Measurements from ENCODE around the gene CAPN5. TPM values are rescaled to one million over a fixed set of nuclear protein-coding genes. Genes with fewer than 3 reads are reported as not detected.

Gene CAPN5
- total RNA-seq, 2 experiments from 2014 or later: 0.99 to 1.0 TPM

DNA sequence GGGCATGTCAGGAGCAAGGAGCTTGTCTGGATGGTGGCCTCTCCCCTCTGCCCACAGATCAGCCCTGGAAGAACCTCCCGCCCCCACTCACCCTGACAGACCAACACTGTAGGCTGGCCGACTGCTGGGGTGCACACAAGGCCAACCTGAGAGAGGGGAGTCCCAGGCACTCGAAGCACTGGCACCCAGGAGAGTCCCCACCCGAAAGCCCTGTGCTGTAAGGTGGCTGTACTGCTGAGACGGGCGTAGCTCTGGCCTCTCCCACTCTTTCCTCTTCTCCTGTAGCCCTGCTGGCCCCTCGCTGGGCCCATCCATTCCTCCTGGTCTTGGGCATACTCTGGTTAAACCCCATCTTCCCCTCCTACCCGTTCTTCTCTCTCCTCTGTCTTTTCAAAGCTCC lies 101.0 kb downstream of the CAPN5 start:
- CTCF ChIA-PET: no interaction called here
- POLR2A ChIA-PET: no interaction called here

- POLR2A ChIA-PET: no interaction called here
Observed at GRCh38 chr11:77170107-77170506, 103.3 kb downstream of the CAPN5 start.

DNA sequence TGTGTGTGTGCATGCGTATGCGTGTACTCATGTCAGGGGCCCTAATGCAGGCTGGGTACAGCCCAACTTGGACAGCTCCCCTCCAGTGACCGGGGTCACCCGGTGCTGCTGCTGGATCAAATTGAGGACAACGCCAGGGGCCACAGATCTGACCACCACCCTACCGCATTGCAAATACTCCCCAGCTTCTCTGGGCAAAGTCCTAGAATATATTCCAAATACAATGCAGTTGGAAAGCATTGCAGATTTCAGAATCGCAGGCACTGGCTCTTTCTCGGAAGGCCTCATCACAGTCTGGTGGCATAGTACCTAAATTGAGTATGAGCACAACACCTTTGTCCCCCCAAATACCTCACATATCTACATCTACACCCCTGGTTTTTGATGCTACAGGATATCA lies 104.5 kb downstream of the CAPN5 start:
- CTCF ChIA-PET: no interaction called here

More at GRCh38 chr11:77170107-77170506, 103.3 kb downstream of the CAPN5 start:
- CTCF ChIA-PET: no interaction called here

DNA sequence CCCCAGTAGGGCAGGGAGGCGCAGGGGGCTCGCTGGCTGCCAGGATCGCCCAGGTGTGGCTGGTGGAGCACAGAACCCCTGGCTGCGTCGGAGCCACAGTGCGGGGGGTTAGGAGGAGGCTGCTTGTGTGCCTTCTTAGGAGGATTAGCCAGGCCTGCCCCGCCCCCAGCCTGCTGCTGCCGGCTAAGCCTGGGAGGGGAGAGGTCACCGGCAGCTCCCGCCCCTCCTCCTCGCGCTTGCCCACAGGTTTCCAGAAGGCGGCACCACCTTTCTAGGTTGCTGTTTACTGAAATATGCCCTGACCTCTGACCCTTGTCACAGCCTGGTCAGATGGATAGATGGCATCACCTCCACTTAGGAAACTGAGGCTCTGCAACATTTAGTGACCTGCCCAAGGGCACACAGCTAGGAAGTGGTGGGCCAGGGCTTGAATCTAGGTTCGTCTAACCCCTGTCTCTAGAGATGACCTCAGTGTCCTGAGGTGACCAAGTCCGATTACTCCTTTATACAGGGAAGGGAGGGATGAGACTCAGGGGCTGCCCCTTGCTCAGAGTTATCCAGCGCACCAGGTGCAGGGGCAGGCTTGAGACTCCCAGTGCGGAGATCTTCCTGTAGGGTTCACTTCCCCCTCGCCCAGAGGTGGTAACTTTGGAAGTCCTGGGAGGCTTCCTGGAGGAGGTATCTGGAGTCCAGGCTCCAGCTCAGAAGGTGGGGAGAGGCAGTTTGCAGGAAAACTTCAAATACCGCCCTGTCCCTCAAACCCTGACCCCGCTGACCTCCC lies 105.3 kb downstream of the CAPN5 start:
- ChIA-PET CTCF (no interaction called here), POLR2A (no interaction called here)

More for the DNA sequence above, 104.5 kb downstream of the CAPN5 start:
- POLR2A ChIA-PET: no interaction called here

- ChIA-PET POLR2A (no interaction called here), CTCF (no interaction called here)
Observed at GRCh38 chr11:77172666-77172982, 105.9 kb downstream of the CAPN5 start.

GRCh38 chr11:77173494-77173893 lies 106.7 kb downstream of the CAPN5 start:
- POLR2A ChIA-PET: no interaction called here
- CTCF ChIA-PET: no interaction called here

GRCh38 chr11:77174559-77174958 lies 107.8 kb downstream of the CAPN5 start:
- ChIA-PET CTCF (no interaction called here), POLR2A (no interaction called here)

DNA sequence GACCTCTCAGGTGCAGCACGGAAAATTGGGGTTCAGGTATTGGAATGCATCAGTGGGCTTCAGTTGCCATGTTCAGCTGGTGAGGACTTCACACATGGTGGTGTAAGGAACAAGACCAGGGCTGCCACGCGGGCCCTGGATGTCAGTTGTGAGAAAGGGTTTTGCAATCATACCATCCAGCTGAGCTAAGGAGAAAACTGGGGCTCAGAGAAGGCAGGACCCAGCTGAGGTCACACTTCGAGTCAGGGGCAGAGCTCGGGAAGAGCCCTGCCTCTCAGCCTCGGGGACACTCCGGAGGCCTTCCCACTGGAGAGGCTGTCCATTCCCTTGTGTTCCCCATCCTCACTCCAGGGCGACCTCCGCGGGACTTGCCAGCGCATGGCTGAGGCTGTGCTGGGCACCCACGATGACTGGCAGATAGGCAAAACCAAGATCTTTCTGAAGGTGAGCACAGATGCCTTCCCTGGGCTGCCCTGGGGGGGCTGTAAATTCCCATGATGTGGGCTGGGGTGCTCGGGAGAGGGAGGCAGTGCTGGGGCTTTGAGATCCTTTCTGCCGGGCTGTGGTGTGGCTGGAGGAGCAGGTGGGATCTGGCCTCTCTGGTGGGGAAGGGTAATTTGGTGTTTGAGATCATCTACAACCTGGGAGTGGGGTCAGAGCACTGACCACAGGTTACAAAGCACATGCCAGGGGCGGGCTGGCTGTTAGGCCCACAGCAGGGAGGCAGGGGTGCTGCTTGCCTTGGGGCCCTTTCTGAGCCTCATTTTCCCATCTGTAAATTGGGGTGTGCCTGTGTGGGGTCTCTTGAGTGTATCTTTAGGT lies 108.5 kb downstream of the CAPN5 start:
- ChIA-PET POLR2A (no interaction called here), CTCF (no interaction called here)

Other genes starting within 250 kb of the CAPN5 start
- gene ACER3, start 206.1 kb upstream of the CAPN5 start, total RNA-seq: 10 to 100 TPM; 15.3 to 15.5 TPM
- gene B3GNT6, start 32.6 kb upstream of the CAPN5 start, total RNA-seq: not detected
- gene OMP, start 35.9 kb downstream of the CAPN5 start, total RNA-seq: not detected
- under 1 TPM in 1 of 2 experiments, not detected in 1; 0.06 TPM for gene MYO7A, start 61.3 kb downstream of the CAPN5 start, total RNA-seq
- gene GDPD4, start 234.7 kb downstream of the CAPN5 start, total RNA-seq: not detected

All from activated CD8-positive, alpha-beta memory T cell treated with anti-CD3 and anti-CD28 coated beads for 36 hours (primary cell).